Vagina (tissue), 2 donors: ENCODE measurements around the gene ADGRB2.

Source experiments
- CTCF ChIP-seq, 3 experiments: fragments of 450-650 bp in 2 of 3; fragments of 200-600 bp in 1 of 3; sonication (generic) in 1 of 3; IDR thresholded peaks; one replicate each; pipeline ENCODE4 v1.5.1; 2017 to 2019; ENCODE audit warnings: antibody characterized with exemption in 3 of 3, mild to moderate bottlenecking in 2 of 3, moderate library complexity in 2 of 3
- POLR2AphosphoS5 ChIP-seq, 2 donors: sonication (generic); formaldehyde crosslinking; IDR thresholded peaks; one replicate each; pipeline ENCODE4 v1.9.0; 2017; ENCODE audit warnings: antibody characterized with exemption in 2 of 2, mild to moderate bottlenecking in 2 of 2, low read depth in 1 of 2; ENCODE audit not compliant: insufficient read depth in 1 of 2

DNA sequence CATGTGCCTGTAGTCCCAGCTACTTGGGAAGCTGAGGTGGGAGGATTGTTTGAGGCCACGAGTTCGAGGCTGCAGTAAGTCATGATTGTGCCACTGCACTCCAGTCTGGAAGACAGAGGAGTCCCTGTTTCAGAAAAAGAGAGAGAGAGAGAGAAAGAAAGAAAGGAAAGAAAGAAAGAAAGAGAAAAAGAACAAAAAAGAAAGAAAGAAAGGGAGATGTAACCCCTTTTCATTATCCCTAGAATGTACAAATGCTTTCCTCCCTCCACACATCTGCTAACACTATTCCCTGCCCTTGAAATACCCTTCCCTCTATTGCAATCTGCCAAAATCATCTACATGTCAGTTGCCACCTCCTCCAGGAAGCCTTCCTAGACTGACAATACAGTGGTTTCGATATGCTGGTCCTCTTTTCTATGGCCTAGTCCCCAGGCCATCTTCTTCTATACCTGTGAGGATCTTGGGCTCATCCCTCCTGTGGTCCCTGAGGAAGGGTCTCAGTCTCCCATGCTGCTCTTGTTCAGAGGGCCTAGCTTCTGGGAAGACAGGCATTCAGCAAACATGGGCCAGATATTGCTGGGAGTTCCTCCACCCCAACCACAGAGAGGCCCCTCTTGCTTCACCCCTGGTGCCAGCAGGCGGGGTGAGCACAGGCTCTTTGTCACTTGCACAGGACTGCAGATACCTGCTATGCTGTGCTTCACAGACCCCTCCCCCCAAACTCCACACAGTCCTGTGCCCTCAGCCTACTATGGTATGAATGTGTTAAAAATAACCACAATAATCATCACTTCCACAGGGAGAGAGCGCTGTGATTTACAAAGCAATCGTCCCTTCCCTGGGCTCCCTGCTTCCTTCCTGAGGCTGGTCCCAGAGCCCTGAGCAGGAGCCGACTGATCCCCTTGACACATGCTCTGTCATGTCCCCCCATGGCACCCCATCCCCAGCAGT, 14.1 kb downstream of the ADGRB2 start:
- TF ChIP-seq CTCF (IDR thresholded peaks at IDR 0.05) (no peak), POLR2AphosphoS5 (IDR thresholded peaks at IDR 0.05; ENCODE audit: insufficient read depth in 1 of 2, low read depth in 1 of 2) (no peak)
